HG02798 (cell line): ENCODE results near the gene TPRKB.
A peak's percentile ranks its signal among the peaks of the same experiment; 100 is the strongest.
"Not testable (repeated sequence)": the region's sequence is repeated elsewhere in the genome, so short reads cannot be mapped to it uniquely, and the experiment has no call there.

ENCODE experiments used
- ATAC-seq: cut with Tn5 transposase; IDR thresholded peaks from one replicate; pipeline ENCODE4 v1.9.1; 2021; ENCODE audit warnings: mild to moderate bottlenecking; ENCODE audit not compliant: unreplicated experiment, poor library complexity

Gene TPRKB

DNA sequence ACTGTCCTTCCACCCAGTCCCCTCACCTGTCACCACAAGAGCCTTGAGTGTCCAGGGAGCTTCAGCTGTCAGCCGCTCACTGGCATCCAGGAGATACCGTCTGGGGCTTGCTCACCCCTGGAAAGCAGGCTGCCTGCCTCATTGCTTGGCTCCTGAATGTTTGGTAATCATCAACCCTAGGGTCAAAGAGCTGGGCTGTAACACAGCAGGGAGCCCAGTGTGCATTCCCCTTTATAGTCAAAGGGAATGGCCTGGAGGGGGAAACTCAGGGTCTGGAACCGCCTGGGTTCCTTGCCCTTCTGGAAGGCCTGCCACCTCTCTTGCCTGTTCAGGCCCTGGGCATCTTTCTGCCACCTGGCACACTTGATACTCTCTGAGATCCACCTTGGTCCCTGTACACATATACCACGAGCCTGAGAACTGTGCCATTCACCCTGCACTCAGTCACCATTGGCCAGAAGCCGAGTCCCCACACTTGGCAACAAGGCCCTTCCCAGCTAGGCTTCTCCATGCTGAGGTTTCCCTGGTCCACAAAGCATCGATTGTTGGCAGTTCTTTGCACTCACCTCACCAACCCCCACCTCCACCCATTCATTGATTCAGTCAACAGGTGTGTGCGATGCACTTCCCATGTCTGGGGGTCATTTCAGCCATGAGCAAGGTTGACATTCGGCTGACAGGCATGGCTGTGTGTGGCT is 35.0 kb downstream of the TPRKB start:
- no peak for ATAC-seq

DNA sequence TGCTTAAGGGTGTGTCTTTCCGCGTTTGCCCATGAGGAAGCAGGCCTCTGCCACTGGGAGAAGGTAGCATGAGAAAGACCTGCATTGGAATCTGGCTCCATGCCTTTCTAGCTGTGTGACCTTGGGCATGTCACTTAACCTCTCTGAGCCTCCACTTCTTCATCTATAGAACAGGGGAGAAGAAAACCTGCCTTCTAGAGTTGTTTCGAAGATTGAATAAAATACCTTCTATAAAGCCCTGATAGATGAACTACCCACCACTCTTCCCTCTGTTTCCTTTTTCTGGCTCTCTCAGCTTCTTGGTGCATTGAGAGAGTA is 35.7 kb downstream of the TPRKB start:
- ATAC-seq: not testable (repeated sequence)

DNA sequence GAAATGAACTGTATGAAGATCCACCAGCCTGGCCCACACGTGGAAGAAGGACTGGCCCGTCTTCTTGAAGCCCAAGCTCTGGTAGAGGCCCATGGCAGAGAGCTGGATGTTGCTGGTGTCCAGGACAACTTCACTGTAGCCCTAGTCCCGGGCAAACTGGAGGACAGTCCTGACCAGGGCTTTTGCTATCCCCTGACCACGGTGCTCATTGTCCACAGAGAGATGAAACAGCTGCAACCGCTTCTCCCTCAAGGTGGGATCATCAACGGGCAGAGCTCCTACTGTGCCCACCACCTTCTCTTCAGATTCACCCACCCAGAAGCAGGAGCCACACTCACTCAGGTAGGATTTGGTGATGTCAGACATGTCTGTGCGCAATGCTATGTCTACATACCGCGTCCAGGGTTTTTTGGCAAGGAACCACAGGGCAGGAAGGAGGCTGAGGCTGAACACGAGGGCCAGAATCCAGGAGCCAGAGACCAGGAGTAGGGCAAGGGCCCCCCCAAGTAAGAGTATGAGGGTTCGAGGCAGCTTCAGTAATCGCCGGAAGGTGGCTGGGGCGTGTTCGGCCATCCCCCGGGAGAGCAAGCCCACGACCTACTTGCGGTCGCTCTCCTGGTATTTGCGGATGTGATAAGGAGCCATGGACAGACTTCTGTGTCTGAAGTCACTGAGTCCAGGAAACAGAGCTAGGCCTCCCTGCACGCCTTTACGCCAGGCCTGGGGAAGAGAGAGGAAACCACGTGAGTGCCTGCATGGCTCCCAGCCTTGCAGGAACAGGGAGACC is 36.3 kb downstream of the TPRKB start:
- ATAC-seq: no peak

DNA sequence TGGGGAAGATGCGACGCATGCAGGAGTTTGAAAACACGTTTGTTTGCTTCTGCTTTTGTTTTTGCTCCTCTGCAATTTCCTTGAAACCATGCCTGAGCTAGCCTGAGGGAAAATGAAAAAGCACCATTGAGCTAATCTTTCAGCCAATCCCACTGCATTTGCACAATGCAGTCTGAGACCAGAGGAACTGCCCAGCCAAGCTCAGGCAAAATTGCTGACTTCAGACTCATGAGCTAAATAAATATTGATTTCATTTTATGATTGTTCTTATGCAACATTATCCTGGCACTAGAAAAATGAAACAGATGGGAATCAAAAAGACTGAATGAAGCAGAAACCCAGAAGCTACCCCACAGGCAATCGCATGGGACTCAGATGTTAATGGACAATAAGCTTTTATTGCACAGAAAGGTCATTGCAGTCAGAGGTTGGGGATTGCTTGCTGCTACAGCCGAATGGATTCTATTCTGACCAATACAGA is 37.0 kb downstream of the TPRKB start:
- no peak for ATAC-seq

DNA sequence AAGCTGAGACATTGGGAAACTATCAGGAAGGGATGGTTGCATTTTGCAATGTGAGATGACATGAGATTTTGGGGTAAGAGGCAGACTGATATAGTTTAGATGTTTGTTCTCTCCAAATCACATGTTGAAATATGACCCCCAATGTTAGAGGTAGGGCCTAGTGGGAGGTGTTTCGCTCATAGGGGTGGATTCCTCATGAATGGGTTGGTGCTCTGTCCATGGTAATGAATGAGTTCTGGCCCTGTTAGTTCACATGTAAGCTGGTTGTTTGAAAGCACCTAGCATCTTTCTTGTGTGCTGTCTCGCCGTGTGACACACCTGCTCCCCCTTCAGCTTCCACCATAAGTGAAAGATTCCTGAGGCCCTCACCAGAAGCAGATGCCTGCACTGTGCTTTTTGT is 37.7 kb downstream of the TPRKB start:
- no peak for ATAC-seq

DNA sequence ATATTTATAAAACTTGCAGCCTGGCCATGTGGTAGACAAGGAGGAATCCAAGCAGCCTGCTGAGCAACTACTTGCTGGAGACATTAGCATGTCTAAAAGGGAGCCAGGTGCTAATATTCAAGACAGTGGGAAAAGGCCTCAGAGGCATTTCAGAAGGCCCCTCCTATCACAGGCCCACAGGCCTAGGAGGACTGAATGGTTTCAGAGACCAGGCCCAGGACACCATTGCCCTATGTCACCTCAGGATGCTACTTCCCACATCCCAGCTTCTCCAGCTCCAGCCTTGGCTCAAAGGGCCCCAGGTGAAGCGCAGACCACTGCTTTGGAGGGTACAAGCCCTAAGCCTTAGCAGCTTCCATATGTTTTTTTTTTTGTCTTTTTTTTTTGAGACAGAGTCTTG is 39.0 kb downstream of the TPRKB start:
- no peak for ATAC-seq

DNA sequence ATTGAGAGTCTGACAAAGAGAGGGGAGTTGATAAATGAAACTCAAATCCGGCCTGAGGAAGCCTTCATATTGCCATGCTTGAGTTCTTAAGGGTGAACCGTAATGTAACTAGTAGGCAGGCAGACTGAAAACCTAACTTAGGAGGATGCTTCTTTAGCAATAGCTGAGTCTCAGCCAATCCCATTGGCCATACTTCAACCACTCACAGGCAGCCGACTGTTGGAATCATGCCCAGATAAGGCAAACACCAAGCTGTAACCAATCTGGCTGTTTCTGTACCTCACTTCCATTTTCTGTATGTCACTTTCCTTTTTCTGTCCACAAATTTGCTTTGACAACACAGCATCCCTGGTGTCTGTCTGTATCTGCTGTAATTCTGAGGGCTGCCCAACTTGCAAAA is 39.5 kb downstream of the TPRKB start:
- no peak for ATAC-seq

DNA sequence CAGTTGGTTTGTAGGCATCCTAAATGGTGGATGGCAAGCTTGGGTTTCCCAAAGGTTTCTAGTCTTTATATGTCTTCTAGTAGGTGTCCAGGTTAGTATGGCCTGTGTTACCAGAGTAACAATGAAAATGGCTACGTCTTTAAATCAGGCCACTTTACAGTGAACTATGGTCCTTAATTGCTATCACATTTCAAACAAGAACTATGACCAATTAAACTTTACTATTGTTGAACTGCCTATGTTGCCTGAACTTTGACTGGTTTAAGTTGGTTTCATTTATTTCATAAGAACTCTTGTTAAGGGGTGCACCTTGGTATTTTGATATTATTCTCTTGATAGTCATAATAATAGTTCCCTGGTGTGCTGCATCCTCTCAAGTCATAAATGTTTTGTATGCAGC is 40.2 kb downstream of the TPRKB start:
- ATAC-seq: not testable (repeated sequence)

DNA sequence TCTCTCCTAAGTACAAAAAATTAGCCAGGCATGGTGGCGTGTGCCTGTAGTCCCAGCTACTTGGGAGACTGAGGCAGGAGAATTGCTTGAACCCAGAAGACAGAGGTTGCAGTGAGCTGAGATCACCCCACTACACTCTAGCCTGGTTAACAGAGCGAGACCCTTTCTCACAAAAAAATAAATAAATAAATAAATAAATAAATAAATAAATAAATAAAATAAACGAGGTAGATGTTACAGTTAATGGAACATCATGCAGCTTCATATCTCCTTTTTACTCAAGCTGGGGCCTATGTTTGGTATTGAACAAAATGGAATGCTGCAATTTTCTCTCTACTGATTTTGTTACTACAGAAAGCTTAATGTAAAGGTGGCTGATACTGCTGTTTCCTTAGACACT is 40.6 kb downstream of the TPRKB start:
- not testable (repeated sequence) for ATAC-seq

DNA sequence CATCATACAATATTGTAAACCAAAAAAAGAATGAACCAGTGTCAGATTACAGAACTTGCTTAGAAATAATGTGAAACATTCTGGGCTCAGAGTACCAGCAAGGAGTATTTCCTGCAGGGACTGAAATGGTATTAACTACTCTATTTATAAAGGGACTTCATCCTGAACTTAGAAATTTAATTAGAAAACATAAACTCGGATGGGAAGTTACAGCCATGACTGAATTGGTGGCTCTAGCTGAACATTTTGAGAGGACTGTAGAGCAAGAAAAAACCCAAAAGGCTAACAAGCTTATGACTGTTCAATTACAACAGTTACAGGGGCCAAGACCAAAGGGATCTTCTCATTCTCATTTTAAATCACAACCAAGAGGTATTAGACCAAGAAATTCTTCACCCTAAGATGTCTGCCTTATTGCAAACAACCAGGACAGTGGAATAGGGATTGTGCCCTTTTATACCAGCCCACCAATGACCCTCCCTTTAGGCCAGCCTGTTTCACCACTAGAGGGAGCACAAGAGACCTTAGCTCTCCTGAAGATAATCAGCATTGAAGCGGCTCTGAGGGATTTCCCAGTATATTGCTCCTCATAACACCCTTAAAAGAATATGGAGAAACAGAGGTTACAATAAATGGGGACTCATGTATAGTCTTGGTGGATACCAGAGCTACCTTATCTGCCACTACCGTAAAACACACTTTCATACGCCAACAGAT is 46.6 kb downstream of the TPRKB start:
- ATAC-seq: peak; percentile 88

DNA sequence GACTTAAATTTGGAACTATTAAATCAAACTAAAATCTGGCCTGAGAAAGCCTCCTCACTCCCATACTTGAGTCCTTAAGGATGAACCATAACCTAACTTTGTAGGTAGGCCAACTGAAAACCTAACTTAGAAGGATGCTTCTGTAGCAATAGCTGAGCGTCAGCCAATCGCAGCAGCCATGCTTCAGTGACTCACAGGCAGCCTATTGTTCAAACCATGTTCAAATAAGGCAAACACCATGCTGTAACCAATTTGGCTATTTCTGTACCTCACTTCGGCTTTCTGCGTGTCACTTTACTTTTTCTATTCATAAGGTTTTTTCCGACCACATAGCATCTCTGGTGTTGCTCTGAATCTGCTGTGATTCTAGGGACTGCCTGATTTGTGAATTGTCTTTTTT is 48.7 kb downstream of the TPRKB start:
- not testable (repeated sequence) for ATAC-seq

DNA sequence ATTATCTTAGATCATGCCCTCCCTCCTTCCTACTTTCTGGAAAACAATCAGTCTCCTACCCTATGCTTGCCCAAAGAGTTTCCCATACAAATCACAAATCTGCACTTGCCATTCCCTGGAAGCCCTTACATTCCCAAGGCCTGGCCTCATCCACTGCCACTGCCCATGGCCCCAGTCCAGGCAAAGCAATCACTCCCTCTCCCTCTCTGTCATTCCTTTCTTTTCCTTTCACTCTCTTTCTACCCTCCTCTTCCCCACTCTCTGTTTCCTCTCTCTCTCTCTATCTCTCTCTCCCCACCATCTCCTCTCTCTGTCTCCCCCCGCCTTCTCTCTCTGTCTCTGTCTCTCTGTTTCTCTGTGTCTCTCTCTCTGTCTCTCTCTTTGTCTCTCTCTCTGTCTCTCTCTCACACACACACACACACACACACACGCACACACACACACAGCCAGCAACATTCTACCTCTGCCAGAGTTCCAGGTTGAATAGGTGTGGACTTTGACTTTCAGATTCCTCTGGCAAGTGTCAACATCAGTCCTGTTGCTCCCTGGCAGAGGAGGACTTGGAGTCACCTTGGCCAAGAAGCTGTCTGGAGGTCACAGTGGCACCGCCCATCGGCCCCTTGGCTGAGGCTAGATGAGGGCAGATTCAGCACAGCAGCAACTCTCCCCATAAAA is 51.2 kb downstream of the TPRKB start:
- ATAC-seq: no peak

DNA sequence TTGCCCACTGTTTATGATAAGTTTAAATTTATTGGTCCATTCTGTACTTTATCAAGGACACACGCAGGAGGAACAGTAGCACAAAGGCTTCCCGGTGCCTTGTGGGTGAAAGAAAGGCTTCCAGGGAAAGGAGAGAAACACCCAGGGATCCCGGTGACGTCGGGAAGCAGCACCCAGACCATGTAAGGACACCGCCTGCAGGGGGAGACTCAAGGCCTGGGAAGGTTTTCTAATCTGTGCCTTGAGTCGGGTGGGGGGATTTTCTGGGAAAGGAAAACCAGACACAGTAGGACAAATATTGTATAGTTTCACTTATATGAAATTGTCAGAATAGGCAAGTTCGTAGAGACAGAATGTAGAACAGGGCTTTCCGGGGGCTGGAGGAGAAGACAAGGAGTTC is 52.2 kb downstream of the TPRKB start:
- ATAC-seq: not testable (repeated sequence)

DNA sequence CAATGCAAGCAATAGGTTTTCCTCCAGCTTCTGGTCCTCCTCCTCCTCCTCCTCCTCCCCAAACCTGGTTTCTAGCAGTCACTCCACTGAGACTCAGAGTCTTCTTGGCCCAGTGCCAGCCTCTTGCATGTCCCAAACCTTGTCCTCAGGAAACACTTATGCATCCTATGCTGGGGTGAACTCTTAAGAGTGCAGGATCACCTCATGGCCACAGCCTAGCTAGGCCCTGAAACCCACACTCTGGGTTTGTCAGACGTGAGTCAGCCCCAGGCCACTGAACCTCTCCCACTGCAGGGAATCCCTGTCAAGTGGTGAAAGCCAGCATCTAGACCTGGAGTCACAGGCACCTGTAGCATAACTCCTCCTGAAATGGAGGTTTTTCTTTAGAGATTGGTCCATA is 52.8 kb downstream of the TPRKB start:
- not testable (repeated sequence) for ATAC-seq

DNA sequence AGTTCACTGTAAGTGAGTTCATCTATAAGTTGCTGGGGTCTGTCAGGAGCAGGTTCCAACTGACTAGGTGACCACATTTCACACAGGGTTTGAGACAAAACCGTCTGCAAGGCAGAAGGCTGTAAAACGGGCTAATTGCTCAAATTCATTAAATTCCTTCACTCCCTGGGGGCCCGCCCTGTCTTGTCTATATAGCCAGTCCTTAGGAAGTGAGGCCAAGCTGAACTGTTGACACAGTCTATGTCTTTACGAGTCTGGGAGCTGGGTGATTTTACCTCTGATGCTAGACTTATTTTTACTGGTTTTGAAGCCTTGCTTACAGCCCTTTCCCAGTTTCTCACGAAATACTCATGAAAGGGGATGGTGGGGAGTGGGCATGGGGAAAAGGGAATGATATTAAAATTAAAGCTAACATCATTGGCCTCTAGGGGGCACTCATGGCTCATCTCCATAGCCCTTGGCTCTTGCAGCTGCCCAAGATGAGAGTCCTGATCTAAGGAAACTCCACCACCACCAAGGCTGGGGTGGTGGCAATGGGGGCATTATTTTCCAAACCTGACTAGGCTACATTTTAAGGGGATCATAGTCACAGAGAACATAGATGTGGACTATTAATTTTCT is 57.1 kb downstream of the TPRKB start:
- ATAC-seq: not testable (repeated sequence)
